BLaER1 (cell line): ENCODE data around the gene IRF2BPL.
A peak's percentile ranks its signal among the peaks of the same experiment; 100 is the strongest.

Experiments used
- H3K27ac ChIP-seq: shearing (Covaris generic); formaldehyde crosslinking; 2 replicates; pipeline ENCODE4 v1.8.1; 2022
- H3K27me3 ChIP-seq: shearing (Covaris generic); formaldehyde crosslinking; 2 replicates; pipeline ENCODE4 v1.8.1; 2022
- H3K36me3 ChIP-seq: shearing (Covaris generic); formaldehyde crosslinking; 2 replicates; pipeline ENCODE4 v1.8.1; 2022
- H3K4me1 ChIP-seq: shearing (Covaris generic); formaldehyde crosslinking; 2 replicates; pipeline ENCODE4 v1.8.1; 2022
- H3K4me2 ChIP-seq: shearing (Covaris generic); formaldehyde crosslinking; 2 replicates; pipeline ENCODE4 v1.8.1; 2022
- H3K4me3 ChIP-seq: shearing (Covaris generic); formaldehyde crosslinking; 2 replicates; pipeline ENCODE4 v1.8.1; 2022
- H3K9ac ChIP-seq: shearing (Covaris generic); formaldehyde crosslinking; 2 replicates; pipeline ENCODE4 v1.8.1; 2022
- H3K9me3 ChIP-seq: shearing (Covaris generic); formaldehyde crosslinking; 2 replicates; pipeline ENCODE4 v1.8.1; 2022
- H4K20me1 ChIP-seq: shearing (Covaris generic); formaldehyde crosslinking; 2 replicates; pipeline ENCODE4 v1.8.1; 2022
- Cebpa-rat ChIP-seq: shearing (Covaris generic); IDR thresholded peaks from 2 replicates; pipeline ENCODE4 v1.8.1; 2022

IRF2BPL gene

DNA sequence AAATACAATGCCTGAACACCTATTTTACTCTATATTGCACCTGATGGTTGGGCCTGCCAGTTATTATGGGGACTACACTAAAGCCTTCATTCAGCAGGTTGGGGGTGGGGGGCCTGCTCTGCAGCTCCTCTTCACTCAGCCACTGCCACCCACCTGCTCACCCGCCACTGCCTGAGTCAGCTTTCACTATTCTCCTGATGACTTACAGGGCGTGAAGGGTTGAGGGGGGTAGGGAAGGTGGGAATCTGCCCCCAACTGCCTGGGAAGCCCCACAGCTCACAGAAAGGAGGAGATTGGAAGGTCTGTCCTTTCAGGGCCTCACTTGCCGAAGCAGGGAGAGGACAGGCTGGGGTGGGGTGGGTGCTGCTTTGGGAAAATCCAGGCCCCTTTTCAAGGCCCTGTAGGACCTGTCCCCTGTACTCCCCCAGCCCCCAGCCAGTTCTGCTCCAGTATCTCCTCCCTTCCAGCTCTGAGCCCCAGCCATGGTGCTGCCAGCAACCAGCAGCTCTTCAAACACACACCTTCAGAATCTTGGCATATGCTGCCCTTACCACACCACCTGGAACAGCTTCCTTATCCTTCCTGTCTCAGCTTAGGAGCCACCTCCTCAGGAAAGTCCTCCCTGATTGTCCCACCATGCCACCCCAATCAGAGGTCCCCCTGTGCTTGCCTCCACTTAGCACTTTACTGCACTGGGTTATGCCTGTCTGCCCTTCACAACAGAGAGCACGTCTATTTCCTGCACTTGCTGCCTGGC lies 33.1 kb downstream of the IRF2BPL start:
- Histone ChIP-seq H3K4me2 (peak overlapping the region; percentile 31), H3K4me3 (no peak overlapping the region), H3K9ac (no peak overlapping the region), H3K4me1 (peaks cover 50% of the 10 kb centered on the region), H4K20me1 (no peaks in the 10 kb centered on the region), H3K36me3 (no peaks in the 10 kb centered on the region), H3K27me3 (no peaks in the 10 kb centered on the region), H3K27ac (no peak overlapping the region), H3K9me3 (no peaks in the 10 kb centered on the region)
- TF ChIP-seq Cebpa-rat = no peak

DNA sequence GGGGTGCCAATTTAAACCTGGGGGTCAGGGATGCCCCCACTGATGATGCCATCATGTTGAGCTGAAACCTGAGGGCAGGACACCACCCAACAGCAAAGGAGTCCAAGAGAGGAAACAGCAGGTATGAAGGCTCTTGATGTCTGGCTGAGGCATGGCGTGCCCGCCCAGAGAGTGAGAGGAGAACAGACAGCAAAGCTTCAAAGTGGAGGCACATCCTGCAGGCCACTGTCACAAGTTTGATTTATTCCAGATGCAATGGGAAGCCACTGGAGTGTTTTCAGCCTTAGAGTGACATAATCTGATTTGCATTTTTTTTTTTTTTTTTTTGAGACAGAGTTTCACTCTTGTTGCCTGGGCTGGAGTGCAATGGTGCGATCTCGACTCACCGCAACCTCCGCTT lies 34.8 kb downstream of the IRF2BPL start:
- H4K20me1 ChIP-seq = no peaks in the 10 kb centered on the region
- H3K4me2 ChIP-seq = no peak overlapping the region
- no peak for TF ChIP-seq Cebpa-rat
- no peak overlapping the region for H3K4me3 ChIP-seq
- no peaks in the 10 kb centered on the region for H3K36me3 ChIP-seq
- H3K27me3 ChIP-seq = no peaks in the 10 kb centered on the region
- H3K9ac ChIP-seq = no peak overlapping the region
- peaks cover 35% of the 10 kb centered on the region for H3K4me1 ChIP-seq
- no peaks in the 10 kb centered on the region for H3K9me3 ChIP-seq
- no peak overlapping the region for H3K27ac ChIP-seq

DNA sequence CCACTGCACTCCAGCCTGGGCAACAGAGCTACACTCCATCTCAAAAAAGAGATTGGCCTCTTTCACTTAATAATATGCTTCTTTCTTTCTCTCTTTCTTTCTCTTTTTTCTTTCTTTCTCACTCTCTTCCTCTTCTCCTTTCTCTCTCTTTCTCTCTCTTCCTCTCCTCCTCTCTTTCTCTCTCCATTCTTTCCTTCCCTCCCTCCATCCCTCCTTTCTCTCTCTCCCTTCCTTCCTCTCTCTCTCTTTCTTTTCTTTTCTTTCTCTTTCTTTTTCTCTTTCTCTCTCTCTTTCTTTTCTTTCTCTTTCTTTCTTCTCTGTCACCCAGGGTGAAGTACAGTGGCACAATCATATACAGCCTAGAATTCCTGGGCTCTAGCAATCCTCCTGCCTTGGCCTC lies 38.4 kb downstream of the IRF2BPL start:
- H3K4me3 ChIP-seq = no peak overlapping the region
- peaks cover 33% of the 10 kb centered on the region for H3K4me1 ChIP-seq
- H3K27me3 ChIP-seq = no peaks in the 10 kb centered on the region
- no peaks in the 10 kb centered on the region for H4K20me1 ChIP-seq
- no peak overlapping the region for H3K27ac ChIP-seq
- H3K36me3 ChIP-seq = no peaks in the 10 kb centered on the region
- H3K9me3 ChIP-seq = no peaks in the 10 kb centered on the region
- no peak overlapping the region for H3K4me2 ChIP-seq
- TF ChIP-seq Cebpa-rat = no peak
- no peak overlapping the region for H3K9ac ChIP-seq

DNA sequence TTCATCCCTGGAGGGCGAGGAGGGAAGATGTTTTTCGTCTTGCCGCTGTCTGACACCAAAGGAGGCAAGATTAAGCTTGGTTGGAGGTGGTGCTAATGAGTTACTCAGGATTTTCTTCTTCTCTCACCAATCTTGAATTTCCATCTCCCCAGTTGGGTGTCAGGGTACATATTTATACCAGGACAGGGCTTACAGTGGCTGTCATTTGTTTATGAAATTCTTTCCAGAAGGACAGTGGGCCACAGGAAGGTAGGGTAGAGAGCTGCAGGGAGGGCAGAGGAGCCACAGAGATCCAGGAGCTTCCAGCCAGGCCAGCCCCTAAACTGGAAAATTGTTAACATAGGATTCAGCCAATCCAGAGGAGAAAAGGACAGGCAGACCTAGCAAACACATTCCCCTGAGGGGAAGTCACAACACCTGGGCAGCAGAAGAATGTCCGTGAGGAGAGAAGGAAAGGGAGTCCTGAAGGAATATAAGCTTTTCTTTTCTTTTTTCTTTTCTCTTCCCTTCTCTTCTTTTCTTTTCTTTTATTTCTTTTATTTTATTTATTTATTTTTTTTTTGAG lies 40.5 kb downstream of the IRF2BPL start:
- no peak overlapping the region for H3K27ac ChIP-seq
- H3K4me3 ChIP-seq = no peak overlapping the region
- no peak for TF ChIP-seq Cebpa-rat

DNA sequence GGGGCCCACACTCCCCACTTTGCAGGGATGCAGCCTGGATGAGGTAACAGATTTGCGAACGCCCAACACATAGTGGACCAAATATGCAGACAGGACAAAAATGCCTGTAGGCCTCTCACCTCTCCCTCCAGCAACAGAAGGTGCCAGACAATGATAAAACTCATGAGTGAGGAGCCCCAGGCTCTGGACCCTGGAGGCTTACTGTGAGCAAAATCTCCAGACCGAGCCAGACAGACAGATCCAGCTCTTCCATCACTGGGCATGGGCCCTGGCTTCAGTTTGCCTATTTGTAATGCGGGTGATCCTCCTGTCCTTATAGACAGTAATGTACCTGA lies 42.3 kb downstream of the IRF2BPL start:
- Histone ChIP-seq H3K9me3 (peaks cover 15% of the 10 kb centered on the region), H3K4me2 (peak overlapping the region; percentile 81), H3K27ac (peak overlapping the region; percentile 63; the same call in 1 of the 2 replicates), H3K36me3 (no peaks in the 10 kb centered on the region), H3K4me1 (peaks cover 53% of the 10 kb centered on the region), H4K20me1 (no peaks in the 10 kb centered on the region), H3K27me3 (no peaks in the 10 kb centered on the region), H3K4me3 (no peak overlapping the region), H3K9ac (no peak overlapping the region)
- TF ChIP-seq Cebpa-rat = no peak

More for the DNA sequence above, 40.5 kb downstream of the IRF2BPL start:
- no peaks in the 10 kb centered on the region for H3K36me3 ChIP-seq
- H3K4me2 ChIP-seq = 0 out of 2 replicates have a peak overlapping the region, but pooled peaks have one; percentile 2
- H3K27me3 ChIP-seq = no peaks in the 10 kb centered on the region
- H4K20me1 ChIP-seq = no peaks in the 10 kb centered on the region
- no peaks in the 10 kb centered on the region for H3K9me3 ChIP-seq
- H3K9ac ChIP-seq = no peak overlapping the region
- peaks cover 51% of the 10 kb centered on the region for H3K4me1 ChIP-seq

DNA sequence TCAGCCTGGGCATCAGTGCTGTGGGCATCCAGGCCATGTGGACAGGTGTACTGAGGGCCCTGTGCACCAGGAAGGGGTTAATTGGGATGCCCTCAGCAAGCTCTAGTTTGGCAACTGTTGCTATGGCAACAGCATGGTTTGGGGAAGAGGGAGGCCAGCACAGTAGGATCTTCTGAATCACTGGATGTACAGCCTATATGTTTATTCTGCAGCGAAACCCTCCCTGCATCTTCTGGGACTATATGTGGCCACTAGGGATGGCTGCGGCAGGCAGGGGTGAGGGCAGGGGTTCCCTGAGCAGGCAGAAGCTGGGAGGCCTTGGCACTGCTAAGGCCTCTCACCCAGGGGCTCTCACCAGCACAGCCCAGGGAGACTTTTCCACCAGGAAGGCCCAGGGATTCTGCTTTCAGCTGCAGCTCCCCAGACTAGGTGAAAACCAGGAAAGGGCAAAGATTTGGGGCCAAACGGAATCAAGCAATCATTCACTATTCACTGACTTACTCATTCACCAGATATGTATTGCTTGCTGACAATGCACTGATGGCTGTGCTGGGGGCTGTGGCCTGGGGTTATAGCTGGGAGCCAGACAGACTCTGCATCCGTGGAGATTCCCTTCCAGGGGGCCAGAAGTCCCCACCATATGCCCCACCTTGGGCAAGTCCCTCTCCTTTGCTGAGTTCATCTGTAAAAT lies 42.8 kb downstream of the IRF2BPL start:
- Histone ChIP-seq H3K27me3 (no peaks in the 10 kb centered on the region), H3K9ac (no peak overlapping the region), H3K27ac (no peak overlapping the region), H4K20me1 (no peaks in the 10 kb centered on the region), H3K4me3 (no peak overlapping the region), H3K36me3 (no peaks in the 10 kb centered on the region), H3K9me3 (peaks cover 20% of the 10 kb centered on the region), H3K4me2 (peak overlapping the region; percentile 81), H3K4me1 (peaks cover 53% of the 10 kb centered on the region)
- TF ChIP-seq Cebpa-rat = no peak

DNA sequence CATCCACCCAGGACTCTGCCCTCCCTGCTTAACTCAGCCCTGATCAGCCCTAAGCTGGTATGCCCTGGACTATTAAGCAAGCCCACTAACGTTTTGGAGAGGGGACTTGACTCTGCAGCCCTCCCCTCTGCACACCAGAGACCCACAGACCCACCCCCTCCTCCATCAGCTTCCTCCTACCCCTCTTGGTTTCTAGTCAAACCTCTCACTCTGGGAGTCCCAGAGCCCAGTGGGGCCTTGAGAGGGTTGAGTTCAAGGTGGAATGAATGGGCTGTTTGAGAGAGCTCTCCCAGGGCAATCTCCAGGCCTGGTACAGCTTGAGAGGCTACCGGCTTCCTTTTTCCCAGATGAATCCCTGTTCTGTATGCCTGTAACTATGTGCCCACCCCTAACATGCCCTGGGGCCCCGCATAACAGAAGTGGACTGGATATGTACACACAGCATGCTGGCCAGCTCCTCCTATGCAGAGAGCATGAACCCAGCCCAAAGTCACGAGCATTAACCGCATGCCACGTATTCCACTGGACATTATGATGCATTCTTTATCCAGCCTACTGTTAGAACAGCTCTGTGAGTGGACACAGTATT lies 43.6 kb downstream of the IRF2BPL start:
- Histone ChIP-seq H3K4me2 (peak overlapping the region; percentile 81), H3K4me1 (peaks cover 53% of the 10 kb centered on the region), H3K9me3 (peaks cover 22% of the 10 kb centered on the region), H3K27ac (peak overlapping the region; percentile 44; the same call in 1 of the 2 replicates), H3K9ac (no peak overlapping the region), H3K27me3 (no peaks in the 10 kb centered on the region), H4K20me1 (no peaks in the 10 kb centered on the region), H3K36me3 (no peaks in the 10 kb centered on the region), H3K4me3 (no peak overlapping the region)
- no peak for TF ChIP-seq Cebpa-rat

DNA sequence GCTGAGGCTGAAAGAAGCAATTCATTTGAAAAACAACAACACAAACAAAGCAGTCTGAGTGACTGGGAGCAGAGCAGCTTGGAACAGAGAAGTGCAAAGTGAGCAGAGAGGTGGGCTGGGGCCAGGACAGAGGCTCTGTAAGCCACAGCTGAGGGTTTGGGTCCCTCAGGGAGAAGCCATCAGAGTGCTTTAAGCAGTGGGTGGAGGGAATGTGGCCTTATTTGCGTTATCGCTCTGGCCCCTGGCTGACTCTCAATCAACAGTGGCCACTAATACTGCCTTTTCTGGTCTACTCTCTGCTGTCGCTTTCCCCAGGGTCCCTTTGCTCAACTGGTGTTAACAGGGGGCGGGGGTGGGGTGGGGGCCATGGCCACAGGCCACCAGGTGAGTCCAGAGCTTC lies 44.2 kb downstream of the IRF2BPL start:
- Histone ChIP-seq H3K9me3 (peaks cover 22% of the 10 kb centered on the region), H3K4me3 (no peak overlapping the region), H3K4me1 (peaks cover 53% of the 10 kb centered on the region), H3K27ac (peak overlapping the region; percentile 44), H3K27me3 (no peaks in the 10 kb centered on the region), H3K9ac (no peak overlapping the region), H4K20me1 (no peaks in the 10 kb centered on the region), H3K4me2 (peak overlapping the region; percentile 81), H3K36me3 (no peaks in the 10 kb centered on the region)
- TF ChIP-seq Cebpa-rat = no peak

DNA sequence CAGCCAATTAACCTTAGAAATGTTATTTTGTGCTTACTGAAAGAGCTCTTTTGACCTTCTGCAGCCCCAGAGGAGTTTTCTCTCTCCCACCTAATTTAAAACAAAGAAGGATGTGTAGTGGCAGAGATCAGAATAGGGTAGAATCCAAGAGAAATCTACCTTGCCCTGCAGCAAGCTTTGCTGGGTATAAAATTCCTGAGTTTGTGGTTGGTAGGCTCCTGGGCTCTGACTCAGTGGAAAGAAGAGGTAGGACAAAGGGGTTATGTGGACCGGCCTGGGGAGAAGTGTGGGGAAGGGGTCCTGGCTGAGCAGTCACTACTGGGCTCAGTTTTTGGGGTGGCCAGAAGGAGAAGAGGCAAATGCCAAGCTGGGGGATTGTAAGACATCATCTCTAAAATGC lies 46.8 kb downstream of the IRF2BPL start:
- no peak overlapping the region for H3K4me3 ChIP-seq
- H3K4me2 ChIP-seq = no peak overlapping the region
- peaks cover 59% of the 10 kb centered on the region for H3K4me1 ChIP-seq
- no peak for TF ChIP-seq Cebpa-rat
- H3K27me3 ChIP-seq = no peaks in the 10 kb centered on the region
- H3K27ac ChIP-seq = no peak overlapping the region
- no peaks in the 10 kb centered on the region for H4K20me1 ChIP-seq
- no peaks in the 10 kb centered on the region for H3K36me3 ChIP-seq
- peaks cover 22% of the 10 kb centered on the region for H3K9me3 ChIP-seq
- H3K9ac ChIP-seq = no peak overlapping the region
